GM13976 (cell line): ENCODE results near the gene KRTAP9-9.
"Not testable (repeated sequence)": the region's sequence is repeated elsewhere in the genome, so short reads cannot be mapped to it uniquely, and the experiment has no call there.

Source experiments
- DNase-seq: peaks from one replicate; pipeline ENCODE4 v3.0.0; 2012; ENCODE audit warnings: low spot score
- in situ Hi-C: fragments of 300-500 bp; cut with MboI; formaldehyde crosslinking; loops from one replicate; pipeline ENCODE4 v1.12.0; 2022; ENCODE audit warnings: low sequenced_read_pairs, mixed read lengths, inconsistent platforms; ENCODE audit not compliant: unreplicated experiment
- TF ChIP-seq, protein P1 (sequence below): IDR thresholded peaks from 2 replicates; pipeline ENCODE4 v1.5.1; 2012; ENCODE audit warnings: borderline replicate concordance, mild to moderate bottlenecking; ENCODE audit not compliant: insufficient read depth; ENCODE audit errors: extremely low read depth, missing control alignments, control extremely low read depth

The KRTAP9-9 gene

GRCh38 chr17:41256291-41256685 is 1.1 kb downstream of the KRTAP9-9 start:
- in situ Hi-C loops: no loop called here
- TF ChIP-seq, protein P1, sequence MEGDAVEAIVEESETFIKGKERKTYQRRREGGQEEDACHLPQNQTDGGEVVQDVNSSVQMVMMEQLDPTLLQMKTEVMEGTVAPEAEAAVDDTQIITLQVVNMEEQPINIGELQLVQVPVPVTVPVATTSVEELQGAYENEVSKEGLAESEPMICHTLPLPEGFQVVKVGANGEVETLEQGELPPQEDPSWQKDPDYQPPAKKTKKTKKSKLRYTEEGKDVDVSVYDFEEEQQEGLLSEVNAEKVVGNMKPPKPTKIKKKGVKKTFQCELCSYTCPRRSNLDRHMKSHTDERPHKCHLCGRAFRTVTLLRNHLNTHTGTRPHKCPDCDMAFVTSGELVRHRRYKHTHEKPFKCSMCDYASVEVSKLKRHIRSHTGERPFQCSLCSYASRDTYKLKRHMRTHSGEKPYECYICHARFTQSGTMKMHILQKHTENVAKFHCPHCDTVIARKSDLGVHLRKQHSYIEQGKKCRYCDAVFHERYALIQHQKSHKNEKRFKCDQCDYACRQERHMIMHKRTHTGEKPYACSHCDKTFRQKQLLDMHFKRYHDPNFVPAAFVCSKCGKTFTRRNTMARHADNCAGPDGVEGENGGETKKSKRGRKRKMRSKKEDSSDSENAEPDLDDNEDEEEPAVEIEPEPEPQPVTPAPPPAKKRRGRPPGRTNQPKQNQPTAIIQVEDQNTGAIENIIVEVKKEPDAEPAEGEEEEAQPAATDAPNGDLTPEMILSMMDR: no peak
- DNase-seq: peak; percentile 0

GRCh38 chr17:41258406-41258805 is 3.2 kb downstream of the KRTAP9-9 start:
- TF ChIP-seq, protein P1: no peak
- in situ Hi-C loops: no loop called here

DNA sequence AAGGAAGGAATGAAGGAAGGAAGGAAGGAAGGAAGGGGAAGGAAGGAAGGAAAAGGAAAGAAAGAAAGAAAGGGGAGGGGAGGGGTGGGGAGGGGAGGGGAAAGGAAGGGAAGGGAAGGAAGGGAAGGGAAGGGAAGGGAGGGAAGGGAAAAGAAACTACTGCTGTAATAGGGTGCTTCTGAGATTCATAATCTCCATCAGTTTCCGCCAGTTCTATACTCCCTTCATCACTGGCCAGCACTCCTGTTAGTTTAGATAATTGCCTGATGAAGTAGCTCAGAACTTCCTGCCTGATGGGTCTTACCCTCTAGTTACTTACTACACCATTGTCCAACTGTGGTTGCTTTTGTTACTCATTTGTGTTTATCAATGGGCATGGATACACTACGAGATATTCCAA is 8.0 kb downstream of the KRTAP9-9 start:
- DNase-seq: peak; percentile 1

More at GRCh38 chr17:41258406-41258805, 3.2 kb downstream of the KRTAP9-9 start:
- DNase-seq: no peak

GRCh38 chr17:41264599-41264998 is 9.4 kb downstream of the KRTAP9-9 start:
- TF ChIP-seq, protein P1: no peak
- in situ Hi-C loops: no loop called here
- peak; percentile 0 for DNase-seq

More for the DNA sequence above, 8.0 kb downstream of the KRTAP9-9 start:
- TF ChIP-seq, protein P1: no peak
- in situ Hi-C loops: no loop called here

DNA sequence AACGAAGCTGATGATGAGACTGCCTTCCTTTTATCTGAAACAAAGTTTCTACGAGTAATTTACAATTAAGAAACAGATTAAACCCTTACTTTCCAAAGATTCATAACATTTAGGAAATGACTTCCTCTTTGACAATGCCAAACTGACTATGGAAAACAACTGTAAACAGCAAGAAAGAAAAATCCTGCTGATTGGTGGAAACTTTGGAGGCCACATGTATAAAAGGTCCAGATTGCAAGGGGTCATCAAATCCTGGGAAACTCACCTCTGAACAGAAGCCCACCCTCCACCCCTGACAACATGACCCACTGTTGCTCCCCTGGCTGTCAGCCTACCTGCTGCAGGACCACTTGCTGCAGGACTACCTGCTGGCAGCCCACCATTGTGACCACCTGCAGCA is 9.9 kb downstream of the KRTAP9-9 start, which contains the start of gene KRTAP9-6:
Gene KRTAP9-6 (plus strand): TSS at position 301 of the 400 bp plus-strand sequence. CDS start 0 bp downstream, at position 301.
- in situ Hi-C loops: no loop called here

GRCh38 chr17:41267711-41268110 is 12.5 kb downstream of the KRTAP9-9 start:
- in situ Hi-C loops: no loop called here
- TF ChIP-seq, protein P1: no peak

More for the DNA sequence above, 9.9 kb downstream of the KRTAP9-9 start, which contains the start of gene KRTAP9-6:
- TF ChIP-seq, protein P1: no peak
- no peak for DNase-seq

DNA sequence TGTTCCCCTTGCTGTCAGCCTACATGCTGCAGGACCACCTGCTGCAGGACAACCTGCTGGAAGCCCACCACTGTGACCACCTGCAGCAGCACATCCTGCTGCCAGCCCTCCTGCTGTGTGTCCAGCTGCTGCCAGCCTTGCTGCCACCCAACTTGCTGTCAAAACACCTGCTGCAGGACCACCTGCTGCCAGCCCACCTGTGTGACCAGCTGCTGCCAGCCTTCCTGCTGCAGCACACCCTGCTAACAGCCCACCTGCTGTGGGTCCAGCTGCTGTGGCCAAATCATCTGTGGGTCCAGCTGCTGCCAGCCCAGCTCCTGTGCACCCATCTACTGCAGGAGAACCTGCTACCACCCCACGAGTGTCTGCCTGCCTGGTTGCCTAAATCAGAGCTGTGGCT is 16.1 kb downstream of the KRTAP9-9 start:
- in situ Hi-C loops, DNase-seq: not testable (repeated sequence)

More at GRCh38 chr17:41267711-41268110, 12.5 kb downstream of the KRTAP9-9 start:
- DNase-seq: no peak
